K562 (cell line): Measurements from ENCODE around the gene PHF12. TPM values are rescaled to one million over a fixed set of nuclear protein-coding genes. Genes with fewer than 3 reads are reported as not detected.

Experiments used
- CEBPB ChIP-seq: fragments of 450-650 bp; IDR thresholded peaks from 2 replicates; pipeline ENCODE4 v1.6.1; 2016; ENCODE audit warnings: missing genetic modification characterization, missing compliant biosample characterization
- CSDE1 ChIP-seq, 2 experiments: fragments of 450-650 bp; IDR thresholded peaks; 2 replicates each; pipeline ENCODE4 v1.6.1; 2016; ENCODE audit warnings: mild to moderate bottlenecking in 1 of 2
- EZH2 ChIP-seq: IDR thresholded peaks from 2 replicates; pipeline ENCODE4 v1.6.1; 2012; ENCODE audit warnings: low read depth, mild to moderate bottlenecking, inconsistent platforms, low read length, borderline replicate concordance
- HDAC2 ChIP-seq: fragments of 450-650 bp; IDR thresholded peaks from 2 replicates; pipeline ENCODE4 v1.6.1; 2016; ENCODE audit warnings: mild to moderate bottlenecking
- HDGF ChIP-seq: fragments of 450-650 bp; IDR thresholded peaks from 2 replicates; pipeline ENCODE4 v1.6.1; 2016
- KHSRP ChIP-seq: fragments of 450-650 bp; IDR thresholded peaks from 2 replicates; pipeline ENCODE4 v1.6.1; 2017
- MCM3 ChIP-seq: fragments of 450-650 bp; IDR thresholded peaks from 2 replicates; pipeline ENCODE4 v1.6.1; 2016
- MTA2 ChIP-seq: fragments of 450-650 bp; IDR thresholded peaks from 2 replicates; pipeline ENCODE4 v1.6.1; 2016; ENCODE audit warnings: low read depth
- NFE2 ChIP-seq: IDR thresholded peaks from 2 replicates; pipeline ENCODE4 v1.6.1; 2014; ENCODE audit warnings: antibody characterized with exemption, low read depth
- NR2C2 ChIP-seq, 2 experiments: fragments of 200-800 bp in 1 of 2; sonication (Bioruptor generic) in 1 of 2; sonication (generic) in 1 of 2; formaldehyde crosslinking in 1 of 2; IDR thresholded peaks; 2 replicates each; pipeline versions ENCODE4 v1.6.1 to v1.8.0; 2016 to 2022; ENCODE audit warnings: mild to moderate bottlenecking in 1 of 2, missing compliant biosample characterization in 1 of 2, missing genetic modification characterization in 1 of 2, missing genetic modification reagents in 1 of 2
- RFX1 ChIP-seq: fragments of 450-650 bp; IDR thresholded peaks from 2 replicates; pipeline ENCODE4 v1.6.1; 2016; ENCODE audit warnings: mild to moderate bottlenecking, moderate library complexity
- TAF7 ChIP-seq: fragments of 450-650 bp; IDR thresholded peaks from 2 replicates; pipeline ENCODE4 v1.6.1; 2016; ENCODE audit warnings: missing genetic modification characterization, missing compliant biosample characterization
- ZEB2 ChIP-seq: fragments of 450-650 bp; IDR thresholded peaks from 2 replicates; pipeline ENCODE4 v1.6.1; 2016
- ZFPM2 ChIP-seq: fragments of 250-450 bp; sonication (Bioruptor Pico); IDR thresholded peaks from 2 replicates; pipeline ENCODE4 v1.5.1; 2022; ENCODE audit warnings: mild to moderate bottlenecking
- ZKSCAN8 ChIP-seq: fragments of 200-800 bp; sonication (Bioruptor generic); IDR thresholded peaks from 2 replicates; pipeline ENCODE4 v1.6.1; 2016; ENCODE audit warnings: missing genetic modification characterization, missing compliant biosample characterization
- ZNF239 ChIP-seq: fragments of 250-450 bp; sonication (Bioruptor Pico); IDR thresholded peaks from 2 replicates; pipeline ENCODE4 v1.4.0; 2020; ENCODE audit warnings: mild to moderate bottlenecking
- ZNF311 ChIP-seq: fragments of 250-450 bp; sonication (Bioruptor Pico); IDR thresholded peaks from 2 replicates; pipeline ENCODE4 v1.4.0; 2020; ENCODE audit warnings: mild to moderate bottlenecking, moderate library complexity
- ZNF347 ChIP-seq: fragments of 450-650 bp; formaldehyde crosslinking; IDR thresholded peaks from 2 replicates; pipeline ENCODE4 v1.4.0; 2020; ENCODE audit warnings: low read depth, mild to moderate bottlenecking, moderate library complexity
- ZNF407 ChIP-seq: fragments of 450-650 bp; IDR thresholded peaks from 2 replicates; pipeline ENCODE4 v1.6.1; 2016; ENCODE audit warnings: low read depth
- polyA plus RNA-seq, 8 experiments: library from polyadenylated mRNA; depleted of rRNA in 4 of 8; stranded (reverse) in 5 of 8; unstranded in 3 of 8; fragments of >200 nt; fragmentation: Nextera tagmentation in 2 of 8; fragmentation: Illumina TruSeq in 1 of 8; extraction: Ambion mirVana in 2 of 8; extraction: Trizol in 1 of 8; gene quantifications; 2 replicates each; pipeline versions ENCODE4 v1.2.1 to v1.2.3, GENCODE V29; 2011 to 2014; ENCODE audit warnings: inconsistent platforms in 1 of 8, missing spikeins in 1 of 8
- total RNA-seq, 7 experiments: library from RNA; depleted of rRNA in 6 of 7; stranded (reverse); fragments of >200 nt in 6 of 7; fragmentation: Illumina TruSeq in 2 of 7; extraction: Trizol in 2 of 7; gene quantifications; 2 replicates each; pipeline versions ENCODE4 v1.2.1 to v1.2.3, GENCODE V29; 2011 to 2021; ENCODE audit warnings: low replicate concordance in 1 of 7
- TF ChIP-seq, protein P1 (sequence below): fragments of 450-650 bp; IDR thresholded peaks from 2 replicates; pipeline ENCODE4 v1.7.1; 2018; ENCODE audit warnings: mild to moderate bottlenecking, low read depth; ENCODE audit not compliant: partially characterized antibody

PHF12 gene
- total and polyA plus RNA-seq, 9 of the 15 experiments (the other 6 are each of a cell fraction or from before 2014, with no cell fraction given), result 0.82 to 31.3 (median 13.5) TPM

GRCh38 chr17:28896884-28897768 lies 54.2 kb downstream of the PHF12 start, which contains the start of gene FLOT2 (continued):
- TF ChIP-seq, protein P1, sequence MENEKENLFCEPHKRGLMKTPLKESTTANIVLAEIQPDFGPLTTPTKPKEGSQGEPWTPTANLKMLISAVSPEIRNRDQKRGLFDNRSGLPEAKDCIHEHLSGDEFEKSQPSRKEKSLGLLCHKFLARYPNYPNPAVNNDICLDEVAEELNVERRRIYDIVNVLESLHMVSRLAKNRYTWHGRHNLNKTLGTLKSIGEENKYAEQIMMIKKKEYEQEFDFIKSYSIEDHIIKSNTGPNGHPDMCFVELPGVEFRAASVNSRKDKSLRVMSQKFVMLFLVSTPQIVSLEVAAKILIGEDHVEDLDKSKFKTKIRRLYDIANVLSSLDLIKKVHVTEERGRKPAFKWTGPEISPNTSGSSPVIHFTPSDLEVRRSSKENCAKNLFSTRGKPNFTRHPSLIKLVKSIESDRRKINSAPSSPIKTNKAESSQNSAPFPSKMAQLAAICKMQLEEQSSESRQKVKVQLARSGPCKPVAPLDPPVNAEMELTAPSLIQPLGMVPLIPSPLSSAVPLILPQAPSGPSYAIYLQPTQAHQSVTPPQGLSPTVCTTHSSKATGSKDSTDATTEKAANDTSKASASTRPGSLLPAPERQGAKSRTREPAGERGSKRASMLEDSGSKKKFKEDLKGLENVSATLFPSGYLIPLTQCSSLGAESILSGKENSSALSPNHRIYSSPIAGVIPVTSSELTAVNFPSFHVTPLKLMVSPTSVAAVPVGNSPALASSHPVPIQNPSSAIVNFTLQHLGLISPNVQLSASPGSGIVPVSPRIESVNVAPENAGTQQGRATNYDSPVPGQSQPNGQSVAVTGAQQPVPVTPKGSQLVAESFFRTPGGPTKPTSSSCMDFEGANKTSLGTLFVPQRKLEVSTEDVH, result no peak
- TF ChIP-seq MCM3 (no peak), HDAC2 (no peak), ZNF347 (CRISPR knock-in tag) (no peak), ZKSCAN8 (CRISPR knock-in tag) (no peak), TAF7 (tag) (peak; percentile 38; the same call in 1 of the 2 replicates), EZH2 (no peak), CEBPB (peak; percentile 91), NR2C2 (CRISPR knock-in tag; IDR thresholded peaks at IDR 0.05) (peak; percentile 9; the same call in 1 of the 2 replicates), NR2C2 (tag; IDR thresholded peaks at IDR 0.05) (no peak), RFX1 (no peak), ZEB2 (0 out of 2 replicates have a peak, but pooled peaks have one; percentile 30), CSDE1 (IDR thresholded peaks at IDR 0.05) (no peak), KHSRP (no peak), ZNF407 (no peak), NFE2 (no peak), HDGF (no peak), ZFPM2 (CRISPR knock-in tag) (0 out of 2 replicates have a peak, but pooled peaks have one; percentile 72), MTA2 (no peak), ZNF311 (CRISPR knock-in tag) (no peak), ZNF239 (no peak)
